ENCODE results near the gene SLAMF1. TPM values are rescaled to one million over a fixed set of nuclear protein-coding genes. Genes with fewer than 3 reads are reported as not detected.

SLAMF1 gene
- total RNA-seq, 1 experiment from 2014 or later = 2.2 TPM

- no TSS peak for BruUV-seq (replicated peaks)
- POLR2A ChIA-PET (ENCODE audit: low non-redundant PET) = no interaction called here
- Histone ChIP-seq H3K4me1 (ENCODE audit: insufficient read depth, low read length, poor library complexity, severe bottlenecking) (no peaks in the 10 kb centered on the region), H3K36me3 (ENCODE audit: insufficient read depth, low read length, poor library complexity, severe bottlenecking) (no peaks in the 10 kb centered on the region), H3K4me3 (ENCODE audit: low read depth, low read length, poor library complexity, severe bottlenecking) (no peak overlapping the region), H3K9me3 (ENCODE audit: low read depth, low read length, poor library complexity, severe bottlenecking) (no peaks in the 10 kb centered on the region), H3K27ac (ENCODE audit: low read depth, low read length, poor library complexity, severe bottlenecking) (no peak overlapping the region), H3K27me3 (replicated peaks; ENCODE audit: insufficient read depth, low read depth, low read length, poor library complexity) (no peaks in the 10 kb centered on the region)
- CTCF ChIA-PET = no interaction called here
- DNase-seq (ENCODE audit: low spot score) = no peak
- intact Hi-C loops (cut with micrococcal nuclease; ENCODE audit: unreplicated experiment) = no loop called here
- TF ChIP-seq EZH2 (IDR thresholded peaks at IDR 0.05; ENCODE audit: borderline replicate concordance, low read depth, low read length, poor library complexity, severe bottlenecking) = no peak
- TF ChIP-seq, protein P1, sequence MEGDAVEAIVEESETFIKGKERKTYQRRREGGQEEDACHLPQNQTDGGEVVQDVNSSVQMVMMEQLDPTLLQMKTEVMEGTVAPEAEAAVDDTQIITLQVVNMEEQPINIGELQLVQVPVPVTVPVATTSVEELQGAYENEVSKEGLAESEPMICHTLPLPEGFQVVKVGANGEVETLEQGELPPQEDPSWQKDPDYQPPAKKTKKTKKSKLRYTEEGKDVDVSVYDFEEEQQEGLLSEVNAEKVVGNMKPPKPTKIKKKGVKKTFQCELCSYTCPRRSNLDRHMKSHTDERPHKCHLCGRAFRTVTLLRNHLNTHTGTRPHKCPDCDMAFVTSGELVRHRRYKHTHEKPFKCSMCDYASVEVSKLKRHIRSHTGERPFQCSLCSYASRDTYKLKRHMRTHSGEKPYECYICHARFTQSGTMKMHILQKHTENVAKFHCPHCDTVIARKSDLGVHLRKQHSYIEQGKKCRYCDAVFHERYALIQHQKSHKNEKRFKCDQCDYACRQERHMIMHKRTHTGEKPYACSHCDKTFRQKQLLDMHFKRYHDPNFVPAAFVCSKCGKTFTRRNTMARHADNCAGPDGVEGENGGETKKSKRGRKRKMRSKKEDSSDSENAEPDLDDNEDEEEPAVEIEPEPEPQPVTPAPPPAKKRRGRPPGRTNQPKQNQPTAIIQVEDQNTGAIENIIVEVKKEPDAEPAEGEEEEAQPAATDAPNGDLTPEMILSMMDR (conservative IDR thresholded peaks at IDR 0.05; ENCODE audit: low read depth, low read length) = no peak
These were observed 49.1 kb downstream of the SLAMF1 start for GRCh38 chr1:160597705-160598104.

GRCh38 chr1:160597051-160597450, 49.8 kb downstream of the SLAMF1 start:
- no peaks in the 10 kb centered on the region for H3K9me3 ChIP-seq (ENCODE audit: low read depth, low read length, poor library complexity, severe bottlenecking)
- ChIA-PET CTCF (no interaction called here), POLR2A (ENCODE audit: low non-redundant PET) (no interaction called here)
- BruUV-seq (replicated peaks) = no TSS peak
- H3K27ac ChIP-seq (ENCODE audit: low read depth, low read length, poor library complexity, severe bottlenecking) = no peak overlapping the region
- no peaks in the 10 kb centered on the region for H3K36me3 ChIP-seq (ENCODE audit: insufficient read depth, low read length, poor library complexity, severe bottlenecking)
- no peaks in the 10 kb centered on the region for H3K4me1 ChIP-seq (ENCODE audit: insufficient read depth, low read length, poor library complexity, severe bottlenecking)
- intact Hi-C loops (cut with micrococcal nuclease; ENCODE audit: unreplicated experiment) = no loop called here
- DNase-seq (ENCODE audit: low spot score) = no peak
- H3K4me3 ChIP-seq (ENCODE audit: low read depth, low read length, poor library complexity, severe bottlenecking) = no peak overlapping the region
- H3K27me3 ChIP-seq (replicated peaks; ENCODE audit: insufficient read depth, low read depth, low read length, poor library complexity) = no peaks in the 10 kb centered on the region
- TF ChIP-seq, protein P1 (conservative IDR thresholded peaks at IDR 0.05; ENCODE audit: low read depth, low read length) = no peak
- no peak for TF ChIP-seq EZH2 (IDR thresholded peaks at IDR 0.05; ENCODE audit: borderline replicate concordance, low read depth, low read length, poor library complexity, severe bottlenecking)

DNA sequence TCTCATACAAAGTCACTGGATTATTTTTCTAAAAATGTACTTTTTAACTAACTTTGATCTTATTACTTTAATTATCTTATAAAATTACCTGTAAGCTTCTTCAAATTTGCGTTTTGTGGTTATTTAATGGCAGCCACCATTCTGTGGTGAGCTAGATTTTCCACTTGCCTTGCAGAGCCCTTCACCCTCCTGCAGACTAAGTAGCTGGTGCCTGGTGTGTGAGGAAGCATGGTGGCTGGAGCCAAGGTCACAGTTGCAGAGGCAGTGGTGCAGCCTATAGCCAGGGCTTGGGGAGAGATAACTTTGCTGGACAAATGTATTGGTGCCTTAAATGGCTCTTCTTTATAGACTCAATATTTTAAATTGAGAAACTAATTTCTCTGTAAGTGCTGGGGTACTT, 56.4 kb downstream of the SLAMF1 start:
- Histone ChIP-seq H3K4me3 (ENCODE audit: low read depth, low read length, poor library complexity, severe bottlenecking) (no peak overlapping the region), H3K4me1 (ENCODE audit: insufficient read depth, low read length, poor library complexity, severe bottlenecking) (no peaks in the 10 kb centered on the region), H3K36me3 (ENCODE audit: insufficient read depth, low read length, poor library complexity, severe bottlenecking) (no peaks in the 10 kb centered on the region), H3K27ac (ENCODE audit: low read depth, low read length, poor library complexity, severe bottlenecking) (no peak overlapping the region), H3K27me3 (replicated peaks; ENCODE audit: insufficient read depth, low read depth, low read length, poor library complexity) (no peaks in the 10 kb centered on the region), H3K9me3 (ENCODE audit: low read depth, low read length, poor library complexity, severe bottlenecking) (no peaks in the 10 kb centered on the region)
- ChIA-PET CTCF (no interaction called here), POLR2A (ENCODE audit: low non-redundant PET) (no interaction called here)
- DNase-seq (ENCODE audit: low spot score) = no peak
- TF ChIP-seq, protein P1 (conservative IDR thresholded peaks at IDR 0.05; ENCODE audit: low read depth, low read length) = no peak
- TF ChIP-seq EZH2 (IDR thresholded peaks at IDR 0.05; ENCODE audit: borderline replicate concordance, low read depth, low read length, poor library complexity, severe bottlenecking) = no peak
- intact Hi-C loops (cut with micrococcal nuclease; ENCODE audit: unreplicated experiment) = no loop called here
- no TSS peak for BruUV-seq (replicated peaks)

Measured in A673 (cell line).